Nephron (organoid): ENCODE results near the gene PYGL.

Experiments
- H3K27ac Mint-ChIP-seq, 3 experiments: 2 replicates each; pipeline ENCODE4 v1.8.0; 2020; ENCODE audit warnings: mixed read lengths in 3 of 3, mild to moderate bottlenecking in 2 of 3, moderate library complexity in 1 of 3
- H3K27me3 Mint-ChIP-seq: 2 replicates; pipeline ENCODE4 v1.8.0; 2021; ENCODE audit warnings: low read depth, mild to moderate bottlenecking, moderate library complexity, mixed read lengths
- H3K36me3 Mint-ChIP-seq: 2 replicates; pipeline ENCODE4 v1.8.0; 2020; ENCODE audit warnings: low read depth, mixed read lengths
- H3K4me1 Mint-ChIP-seq: 2 replicates; pipeline ENCODE4 v1.8.0; 2020; ENCODE audit warnings: mixed read lengths
- H3K4me3 Mint-ChIP-seq, 3 experiments: 2 replicates each; pipeline ENCODE4 v1.8.0; 2020; ENCODE audit warnings: mild to moderate bottlenecking in 3 of 3, mixed read lengths in 3 of 3, moderate library complexity in 2 of 3
- H3K9me3 Mint-ChIP-seq: 2 replicates; pipeline ENCODE4 v1.8.0; 2020; ENCODE audit warnings: mixed read lengths
- CTCF ChIP-seq, 3 experiments: fragments of 200-600 bp; sonication (generic); IDR thresholded peaks; one replicate each; pipeline ENCODE4 v1.5.0; 2021; ENCODE audit warnings: antibody characterized with exemption in 3 of 3; ENCODE audit not compliant: unreplicated experiment in 3 of 3

The PYGL gene

GRCh38 chr14:50882932-50883826 is 61.1 kb downstream of the PYGL start:
- Mint-ChIP-seq H3K27me3 (peaks cover 8% of the 10 kb centered on the region), H3K4me1 (no peaks in the 10 kb centered on the region), H3K9me3 (no peaks in the 10 kb centered on the region), H3K27ac (no peak overlapping the region), H3K4me3 (no peak overlapping the region), H3K36me3 (no peaks in the 10 kb centered on the region)
- no peak for TF ChIP-seq CTCF (IDR thresholded peaks at IDR 0.05; ENCODE audit: unreplicated experiment in 3 of 3)

GRCh38 chr14:50875359-50876070 is 68.8 kb downstream of the PYGL start:
- Mint-ChIP-seq H3K36me3 (no peaks in the 10 kb centered on the region), H3K4me3 (no peak overlapping the region), H3K9me3 (no peaks in the 10 kb centered on the region), H3K4me1 (peaks cover 6% of the 10 kb centered on the region), H3K27ac (no peak overlapping the region), H3K27me3 (peaks cover 65% of the 10 kb centered on the region)
- TF ChIP-seq CTCF (IDR thresholded peaks at IDR 0.05; ENCODE audit: unreplicated experiment in 3 of 3): no peak

- no peak for TF ChIP-seq CTCF (IDR thresholded peaks at IDR 0.05; ENCODE audit: unreplicated experiment in 3 of 3)
- no peak overlapping the region for H3K27ac Mint-ChIP-seq
- H3K4me1 Mint-ChIP-seq: peaks cover 6% of the 10 kb centered on the region
- peaks cover 72% of the 10 kb centered on the region for H3K27me3 Mint-ChIP-seq
- H3K4me3 Mint-ChIP-seq: no peak overlapping the region
- H3K36me3 Mint-ChIP-seq: no peaks in the 10 kb centered on the region
- no peaks in the 10 kb centered on the region for H3K9me3 Mint-ChIP-seq
Observed at GRCh38 chr14:50874757-50875156, 69.5 kb downstream of the PYGL start.

- Mint-ChIP-seq H3K36me3 (no peaks in the 10 kb centered on the region), H3K4me1 (peaks cover 6% of the 10 kb centered on the region), H3K9me3 (no peaks in the 10 kb centered on the region), H3K4me3 (peak within 1 kb of the TSS; percentile 26 to 60 (median 37)), H3K27me3 (peaks cover 68% of the 10 kb centered on the region), H3K27ac (no peak within 1 kb of the TSS)
- TF ChIP-seq CTCF (IDR thresholded peaks at IDR 0.05; ENCODE audit: unreplicated experiment in 3 of 3): no peak
Observed at GRCh38 chr14:50871914-50872732, 72.2 kb downstream of the PYGL start, which contains the start of gene ABHD12B. TSS of gene ABHD12B (plus strand) at chr14:50872053. CDS start at chr14:50872175, 122 bp downstream.

- H3K4me1 Mint-ChIP-seq: peaks cover 6% of the 10 kb centered on the region
- no peaks in the 10 kb centered on the region for H3K9me3 Mint-ChIP-seq
- no peak overlapping the region for H3K27ac Mint-ChIP-seq
- H3K27me3 Mint-ChIP-seq: peaks cover 59% of the 10 kb centered on the region
- H3K4me3 Mint-ChIP-seq: peak overlapping the region; percentile 26 to 60 (median 37)
- TF ChIP-seq CTCF (IDR thresholded peaks at IDR 0.05; ENCODE audit: unreplicated experiment in 3 of 3): no peak
- H3K36me3 Mint-ChIP-seq: no peaks in the 10 kb centered on the region
Observed at GRCh38 chr14:50871228-50871627, 73.1 kb downstream of the PYGL start.
